Activated T-cell treated with anti-CD3 and anti-CD28 coated beads for 1 hour (primary cell): ENCODE measurements around the gene ARHGEF37.
"Not testable (repeated sequence)": the region's sequence is repeated elsewhere in the genome, so short reads cannot be mapped to it uniquely, and the experiment has no call there.

Experiments
- DNase-seq: peaks from one replicate; pipeline ENCODE4 v3.0.0-alpha.2; 2020; ENCODE audit warnings: low read depth

Gene ARHGEF37

GRCh38 chr5:149581192-149581861, at the start of gene ARHGEF37:
ARHGEF37 (plus strand) TSS chr5:149581498; CDS start chr5:149597770, 16,272 bp downstream.
- DNase-seq, result peak; percentile 46

- DNase-seq, result no peak
Measured at GRCh38 chr5:149532413-149532812, 48.9 kb upstream of the ARHGEF37 start.

GRCh38 chr5:149535787-149536186, 45.5 kb upstream of the ARHGEF37 start:
- not testable (repeated sequence) for DNase-seq

GRCh38 chr5:149537374-149537975, 43.8 kb upstream of the ARHGEF37 start:
- DNase-seq, result no peak

GRCh38 chr5:149540089-149540488, 41.2 kb upstream of the ARHGEF37 start:
- no peak for DNase-seq

GRCh38 chr5:149541893-149542292, 39.4 kb upstream of the ARHGEF37 start:
- no peak for DNase-seq

- no peak for DNase-seq
Measured at GRCh38 chr5:149543361-149544027, 37.8 kb upstream of the ARHGEF37 start.

GRCh38 chr5:149544028-149544420, 37.3 kb upstream of the ARHGEF37 start:
- DNase-seq, result no peak

- no peak for DNase-seq
Measured at GRCh38 chr5:149545327-149545726, 36.0 kb upstream of the ARHGEF37 start.

GRCh38 chr5:149546974-149547373, 34.3 kb upstream of the ARHGEF37 start:
- DNase-seq, result no peak

GRCh38 chr5:149549461-149550267, 31.6 kb upstream of the ARHGEF37 start:
- DNase-seq, result peak; percentile 9

GRCh38 chr5:149550268-149550583, 31.1 kb upstream of the ARHGEF37 start:
- DNase-seq, result no peak

GRCh38 chr5:149550594-149551226, 30.6 kb upstream of the ARHGEF37 start:
- DNase-seq, result no peak

GRCh38 chr5:149551227-149552037, 29.9 kb upstream of the ARHGEF37 start, which contains the start of gene CSNK1A1:
CSNK1A1 (minus strand) TSS chr5:149551439; CDS start chr5:149550964, 475 bp downstream.
- peak; percentile 98 for DNase-seq

- DNase-seq, result no peak
Measured at GRCh38 chr5:149552038-149552494, 29.2 kb upstream of the ARHGEF37 start.

- no peak for DNase-seq
Measured at GRCh38 chr5:149552553-149553160, 28.6 kb upstream of the ARHGEF37 start.

GRCh38 chr5:149559706-149560105, 21.6 kb upstream of the ARHGEF37 start:
- no peak for DNase-seq

GRCh38 chr5:149561848-149562247, 19.4 kb upstream of the ARHGEF37 start:
- no peak for DNase-seq

- DNase-seq, result no peak
Measured at GRCh38 chr5:149563466-149563865, 17.8 kb upstream of the ARHGEF37 start.

- DNase-seq, result not testable (repeated sequence)
Measured at GRCh38 chr5:149564542-149565140, 16.7 kb upstream of the ARHGEF37 start.
